Measurements from ENCODE around the gene NUP205. TPM values are rescaled to one million over a fixed set of nuclear protein-coding genes. Genes with fewer than 3 reads are reported as not detected.

Gene NUP205
- total RNA-seq, 1 donor from 2014 or later, result 66.1 TPM

- Mint-ChIP-seq H3K9me3 (ENCODE audit: unreplicated experiment) (no peaks in the 10 kb centered on the region), H3K27ac (ENCODE audit: unreplicated experiment) (no peak overlapping the region), H3K36me3 (ENCODE audit: low read depth, unreplicated experiment) (peaks cover 6% of the 10 kb centered on the region), H3K4me1 (ENCODE audit: unreplicated experiment) (no peaks in the 10 kb centered on the region), H3K4me3 (ENCODE audit: unreplicated experiment) (no peak overlapping the region), H3K27me3 (ENCODE audit: unreplicated experiment) (no peaks in the 10 kb centered on the region)
- DNase-seq (ENCODE audit: low spot score), result no peak
- no peak for TF ChIP-seq CTCF (IDR thresholded peaks at IDR 0.05; ENCODE audit: unreplicated experiment)
These were observed 39.6 kb downstream of the NUP205 start for GRCh38 chr7:135597181-135597925.

- H3K27ac Mint-ChIP-seq (ENCODE audit: unreplicated experiment), result no peak overlapping the region
- no peaks in the 10 kb centered on the region for H3K4me1 Mint-ChIP-seq (ENCODE audit: unreplicated experiment)
- no peak for DNase-seq (ENCODE audit: low spot score)
- peaks cover 4% of the 10 kb centered on the region for H3K36me3 Mint-ChIP-seq (ENCODE audit: low read depth, unreplicated experiment)
- no peak overlapping the region for H3K4me3 Mint-ChIP-seq (ENCODE audit: unreplicated experiment)
- no peaks in the 10 kb centered on the region for H3K27me3 Mint-ChIP-seq (ENCODE audit: unreplicated experiment)
- no peaks in the 10 kb centered on the region for H3K9me3 Mint-ChIP-seq (ENCODE audit: unreplicated experiment)
- no peak for TF ChIP-seq CTCF (IDR thresholded peaks at IDR 0.05; ENCODE audit: unreplicated experiment)
These were observed 40.2 kb downstream of the NUP205 start for GRCh38 chr7:135597926-135598305.

GRCh38 chr7:135599471-135599870, 41.8 kb downstream of the NUP205 start:
- peaks cover 15% of the 10 kb centered on the region for H3K36me3 Mint-ChIP-seq (ENCODE audit: low read depth, unreplicated experiment)
- no peak overlapping the region for H3K4me3 Mint-ChIP-seq (ENCODE audit: unreplicated experiment)
- TF ChIP-seq CTCF (IDR thresholded peaks at IDR 0.05; ENCODE audit: unreplicated experiment), result no peak

GRCh38 chr7:135600226-135600625, 42.5 kb downstream of the NUP205 start:
- H3K27ac Mint-ChIP-seq (ENCODE audit: unreplicated experiment), result no peak overlapping the region
- H3K9me3 Mint-ChIP-seq (ENCODE audit: unreplicated experiment), result no peaks in the 10 kb centered on the region
- H3K4me1 Mint-ChIP-seq (ENCODE audit: unreplicated experiment), result no peaks in the 10 kb centered on the region
- H3K36me3 Mint-ChIP-seq (ENCODE audit: low read depth, unreplicated experiment), result peaks cover 18% of the 10 kb centered on the region
- DNase-seq (ENCODE audit: low spot score), result no peak
- TF ChIP-seq CTCF (IDR thresholded peaks at IDR 0.05; ENCODE audit: unreplicated experiment), result no peak
- H3K27me3 Mint-ChIP-seq (ENCODE audit: unreplicated experiment), result no peaks in the 10 kb centered on the region
- no peak overlapping the region for H3K4me3 Mint-ChIP-seq (ENCODE audit: unreplicated experiment)

More at GRCh38 chr7:135599471-135599870, 41.8 kb downstream of the NUP205 start:
- Mint-ChIP-seq H3K27me3 (ENCODE audit: unreplicated experiment) (no peaks in the 10 kb centered on the region), H3K27ac (ENCODE audit: unreplicated experiment) (no peak overlapping the region), H3K4me1 (ENCODE audit: unreplicated experiment) (no peaks in the 10 kb centered on the region), H3K9me3 (ENCODE audit: unreplicated experiment) (no peaks in the 10 kb centered on the region)
- DNase-seq (ENCODE audit: low spot score), result no peak

- no peaks in the 10 kb centered on the region for H3K27me3 Mint-ChIP-seq (ENCODE audit: unreplicated experiment)
- peaks cover 18% of the 10 kb centered on the region for H3K36me3 Mint-ChIP-seq (ENCODE audit: low read depth, unreplicated experiment)
- no peak for DNase-seq (ENCODE audit: low spot score)
- H3K4me1 Mint-ChIP-seq (ENCODE audit: unreplicated experiment), result no peaks in the 10 kb centered on the region
- H3K9me3 Mint-ChIP-seq (ENCODE audit: unreplicated experiment), result no peaks in the 10 kb centered on the region
- no peak overlapping the region for H3K27ac Mint-ChIP-seq (ENCODE audit: unreplicated experiment)
- TF ChIP-seq CTCF (IDR thresholded peaks at IDR 0.05; ENCODE audit: unreplicated experiment), result no peak
- no peak overlapping the region for H3K4me3 Mint-ChIP-seq (ENCODE audit: unreplicated experiment)
These were observed 43.5 kb downstream of the NUP205 start for GRCh38 chr7:135601182-135601581.

Data from endothelial cell (in vitro differentiated cells).